ENCODE measurements around the gene LILRB5. TPM values are rescaled to one million over a fixed set of nuclear protein-coding genes. Genes with fewer than 3 reads are reported as not detected.
"Not testable (repeated sequence)": the region's sequence is repeated elsewhere in the genome, so short reads cannot be mapped to it uniquely, and the experiment has no call there.

LILRB5 gene
- total and polyA plus RNA-seq, 10 donors, result 3.8 to 112 (median 63.7) TPM

- Histone ChIP-seq H3K36me3 (no peaks in the 10 kb centered on the region), H3K4me1 (peaks cover 0 to 44% (median 8%) of the 10 kb centered on the region in 6 donors), H3K27ac (peak overlapping the region in 2 of 8 donors; percentile 34 to 50), H3K27me3 (replicated peaks in 1 of 7) (peaks cover 0 to 69% (median 10%) of the 10 kb centered on the region in 7 donors), H3K4me3 (no peak overlapping the region), H3K9me3 (peaks cover 0 to 7% (median 0%) of the 10 kb centered on the region in 8 donors)
- peak; percentile 70 for DNase-seq
- WGBS, 5 donors, result 67 to 73% (median 70%) methylated on average over 1 to 4 of the region's 4 CpGs
- TF ChIP-seq POLR2A (IDR thresholded peaks at IDR 0.05) (no peak), POLR2AphosphoS5 (IDR thresholded peaks at IDR 0.05) (no peak), CTCF (IDR thresholded peaks at IDR 0.05 in 8 of 11, conservative IDR thresholded peaks at IDR 0.05 in 3 of 11) (no peak)
- intact Hi-C loops (cut with DNase I; ENCODE audit: low total_unique reads), result no loop called here
Measured at GRCh38 chr19:54298357-54299125, 41.5 kb upstream of the LILRB5 start.

- intact Hi-C loops (cut with DNase I; ENCODE audit: low total_unique reads), result no loop called here
Measured at GRCh38 chr19:54297759-54298305, 40.8 kb upstream of the LILRB5 start.

GRCh38 chr19:54294539-54294938 lies 37.5 kb upstream of the LILRB5 start:
- H3K4me1 ChIP-seq, result peaks cover 0 to 34% (median 11%) of the 10 kb centered on the region in 6 donors
- WGBS, 5 donors, result 85 to 95% (median 90%) methylated on average over 6 of the region's 6 CpGs
- intact Hi-C loops (cut with DNase I; ENCODE audit: low total_unique reads), result no loop called here
- peaks cover 0 to 7% (median 0%) of the 10 kb centered on the region in 8 donors for H3K9me3 ChIP-seq
- H3K4me3 ChIP-seq, result no peak overlapping the region
- TF ChIP-seq POLR2AphosphoS5 (IDR thresholded peaks at IDR 0.05), result no peak
- TF ChIP-seq CTCF (IDR thresholded peaks at IDR 0.05 in 8 of 11, conservative IDR thresholded peaks at IDR 0.05 in 3 of 11), result no peak
- no peak for TF ChIP-seq POLR2A (IDR thresholded peaks at IDR 0.05)
- no peak overlapping the region for H3K27ac ChIP-seq
- DNase-seq, result no peak
- H3K27me3 ChIP-seq (replicated peaks in 1 of 7), result peaks cover 0 to 87% (median 10%) of the 10 kb centered on the region in 7 donors
- no peaks in the 10 kb centered on the region for H3K36me3 ChIP-seq

More at GRCh38 chr19:54297759-54298305, 40.8 kb upstream of the LILRB5 start:
- WGBS, 5 donors, result 22 to 47% (median 40%) methylated on average over 7 of the region's 7 CpGs
- Histone ChIP-seq H3K4me1 (peaks cover 0 to 38% (median 8%) of the 10 kb centered on the region in 6 donors), H3K4me3 (no peak overlapping the region), H3K36me3 (no peaks in the 10 kb centered on the region), H3K27ac (peak overlapping the region in 1 of 8 donors; percentile 50), H3K27me3 (replicated peaks in 1 of 7) (peaks cover 0 to 76% (median 10%) of the 10 kb centered on the region in 7 donors), H3K9me3 (peaks cover 0 to 7% (median 0%) of the 10 kb centered on the region in 8 donors)
- DNase-seq, result peak; percentile 50
- TF ChIP-seq POLR2A (IDR thresholded peaks at IDR 0.05) (no peak), CTCF (IDR thresholded peaks at IDR 0.05 in 8 of 11, conservative IDR thresholded peaks at IDR 0.05 in 3 of 11) (peak in 5 of 11 experiments; percentile 17 to 46 (median 38)), POLR2AphosphoS5 (IDR thresholded peaks at IDR 0.05) (no peak)

GRCh38 chr19:54289160-54289559 lies 32.1 kb upstream of the LILRB5 start:
- H3K36me3 ChIP-seq; H3K27ac ChIP-seq; intact Hi-C loops (cut with DNase I; ENCODE audit: low total_unique reads); H3K9me3 ChIP-seq; H3K4me3 ChIP-seq; DNase-seq: not testable (repeated sequence)
- 40 to 57% (median 47%) methylated on average over 2 to 8 of the region's 8 CpGs for WGBS, 5 donors
- Histone ChIP-seq H3K27me3 (replicated peaks in 1 of 7) (peaks cover 0 to 54% (median 4%) of the 10 kb centered on the region in 7 donors), H3K4me1 (peaks cover 0 to 51% (median 31%) of the 10 kb centered on the region in 6 donors)

All from spleen (tissue), 11 donors.